Thymus (tissue), 11 donors: ENCODE data around the gene DGCR2. TPM values are rescaled to one million over a fixed set of nuclear protein-coding genes. Genes with fewer than 3 reads are reported as not detected.
"Not testable (repeated sequence)": the region's sequence is repeated elsewhere in the genome, so short reads cannot be mapped to it uniquely, and the experiment has no call there.

Experiments
- DNase-seq, 9 donors: peaks; one replicate each; pipeline ENCODE4 v3.0.0-alpha.2; 2013; ENCODE audit warnings: low spot score in 9 of 9, low read depth in 6 of 9, missing footprints in 1 of 9
- H3K27ac ChIP-seq, 2 donors: one replicate each; pipeline ENCODE4 v1.5.1; 2013; ENCODE audit warnings: control low read depth in 1 of 2, low read depth in 1 of 2, low read length in 1 of 2, mild to moderate bottlenecking in 1 of 2, moderate library complexity in 1 of 2
- H3K27me3 ChIP-seq, 2 donors: one replicate each; pipeline ENCODE4 v1.5.1; 2013; ENCODE audit warnings: low read length in 1 of 2; ENCODE audit not compliant: control insufficient read depth in 2 of 2, insufficient read depth in 1 of 2
- H3K36me3 ChIP-seq, 2 donors: one replicate each; pipeline ENCODE4 v1.5.1; 2013; ENCODE audit warnings: low read length in 1 of 2, mild to moderate bottlenecking in 1 of 2, moderate library complexity in 1 of 2; ENCODE audit not compliant: control insufficient read depth in 2 of 2, insufficient read depth in 2 of 2
- H3K4me1 ChIP-seq, 2 donors: one replicate each; pipeline ENCODE4 v1.5.1; 2013; ENCODE audit warnings: low read length in 2 of 2; ENCODE audit not compliant: control insufficient read depth in 2 of 2, insufficient read depth in 2 of 2
- H3K4me3 ChIP-seq, 2 donors: one replicate each; pipeline ENCODE4 v1.5.1; 2013; ENCODE audit warnings: low read length in 2 of 2, control low read depth in 1 of 2, mild to moderate bottlenecking in 1 of 2
- H3K9me3 ChIP-seq, 2 donors: one replicate each; pipeline ENCODE4 v1.5.1; 2013; ENCODE audit warnings: low read length in 1 of 2, mild to moderate bottlenecking in 1 of 2; ENCODE audit not compliant: control insufficient read depth in 2 of 2, insufficient read depth in 1 of 2
- WGBS: extraction: QIAGEN DNeasy Blood & Tissue Kit; methylation state at CpG from one replicate; pipeline ENCODE4 v1.1.7; 2013; 5-methylcytosine and 5-hydroxymethylcytosine counted together
- polyA plus RNA-seq: library from polyadenylated mRNA; stranded (reverse); fragments of 200-250 nt; gene quantifications from one replicate; pipeline ENCODE4 v1.2.3, GENCODE V29; 2013
- total RNA-seq: library from RNA; stranded (reverse); fragments of 120-200 nt; gene quantifications from one replicate; pipeline ENCODE4 v1.2.4, GENCODE V29; 2013
- donor health status: healthy.

DGCR2 gene
- total and polyA plus RNA-seq, 2 donors = 17.8 to 24.1 TPM

DNA sequence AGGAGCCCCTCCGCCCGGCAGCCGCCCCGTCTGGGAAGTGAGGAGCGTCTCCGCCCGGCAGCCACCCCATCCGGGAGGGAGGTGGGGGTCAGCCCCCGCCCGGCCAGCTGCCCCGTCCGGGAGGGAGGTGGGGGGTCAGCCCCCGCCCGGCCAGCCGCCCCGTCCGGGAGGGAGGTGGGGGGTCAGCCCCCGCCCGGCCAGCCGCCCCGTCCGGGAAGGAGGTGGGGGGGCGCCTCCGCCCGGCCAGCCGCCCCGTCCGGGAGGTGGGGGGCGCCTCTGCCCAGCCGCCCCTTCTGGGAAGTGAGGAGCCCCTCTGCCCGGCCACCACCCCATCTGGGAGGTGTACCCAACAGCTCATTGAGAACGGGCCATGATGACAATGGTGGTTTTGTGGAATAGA lies 37.6 kb downstream of the DGCR2 start:
- H3K36me3 ChIP-seq = peaks cover 34 to 37% of the 10 kb centered on the region in 2 donors
- not testable (repeated sequence) for H3K9me3 ChIP-seq, H3K27ac ChIP-seq, H3K27me3 ChIP-seq, H3K4me3 ChIP-seq, DNase-seq, H3K4me1 ChIP-seq
- 99% methylated on average over 22 of the region's 32 CpGs for WGBS

GRCh38 chr22:19084126-19084525 lies 38.1 kb downstream of the DGCR2 start:
- H3K27me3 ChIP-seq, H3K4me1 ChIP-seq, DNase-seq, H3K9me3 ChIP-seq, H3K27ac ChIP-seq, H3K4me3 ChIP-seq: not testable (repeated sequence)
- 98% methylated on average over 30 of the region's 30 CpGs for WGBS
- peaks cover 35 to 38% of the 10 kb centered on the region in 2 donors for H3K36me3 ChIP-seq

DNA sequence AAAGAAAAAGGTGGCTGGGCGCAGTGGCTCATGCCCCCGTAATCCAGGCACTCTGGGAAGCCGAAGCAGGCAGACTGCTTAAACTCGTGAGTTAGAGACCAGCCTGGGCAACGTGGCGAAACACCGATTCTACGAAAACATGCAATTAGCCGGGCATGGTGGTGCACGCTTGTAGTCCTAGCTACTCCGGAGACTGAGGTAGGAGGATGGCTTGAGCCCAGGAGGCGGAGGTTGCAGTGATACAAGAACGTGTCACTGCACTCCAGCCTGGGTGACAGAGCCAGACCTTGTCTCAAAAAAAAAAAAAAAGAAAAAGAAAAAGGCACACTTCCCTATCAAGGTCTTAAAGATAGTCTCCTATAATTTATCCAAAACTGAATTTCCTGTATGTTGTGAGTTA lies 39.4 kb downstream of the DGCR2 start:
- Histone ChIP-seq H3K4me3 (no peak overlapping the region), H3K27ac (no peak overlapping the region), H3K27me3 (no peaks in the 10 kb centered on the region), H3K4me1 (peaks cover 0 to 3% of the 10 kb centered on the region in 2 donors), H3K9me3 (no peaks in the 10 kb centered on the region), H3K36me3 (peaks cover 26 to 28% of the 10 kb centered on the region in 2 donors)
- DNase-seq = no peak
- 98% methylated on average over 13 of the region's 13 CpGs for WGBS

- peaks cover 21% of the 10 kb centered on the region in 2 donors for H3K36me3 ChIP-seq
- no peaks in the 10 kb centered on the region for H3K27me3 ChIP-seq
- no peaks in the 10 kb centered on the region for H3K9me3 ChIP-seq
- no peak overlapping the region for H3K27ac ChIP-seq
- peaks cover 0 to 3% of the 10 kb centered on the region in 2 donors for H3K4me1 ChIP-seq
- no peak for DNase-seq
- no peak overlapping the region for H3K4me3 ChIP-seq
- 94% methylated on average over 3 of the region's 3 CpGs for whole genome bisulfite sequencing
These were observed 40.1 kb downstream of the DGCR2 start for GRCh38 chr22:19082101-19082500.

- H3K36me3 ChIP-seq = peaks cover 14 to 15% of the 10 kb centered on the region in 2 donors
- H3K27me3 ChIP-seq = no peaks in the 10 kb centered on the region
- peaks cover 0 to 3% of the 10 kb centered on the region in 2 donors for H3K4me1 ChIP-seq
- no peak overlapping the region for H3K4me3 ChIP-seq
- no peak overlapping the region for H3K27ac ChIP-seq
- no peaks in the 10 kb centered on the region for H3K9me3 ChIP-seq
- WGBS = 96% methylated on average over 3 of the region's 3 CpGs
- DNase-seq = no peak
These were observed 40.9 kb downstream of the DGCR2 start for GRCh38 chr22:19081351-19081750.

GRCh38 chr22:19080853-19081252 lies 41.4 kb downstream of the DGCR2 start:
- DNase-seq = no peak
- 97% methylated on average over 3 of the region's 3 CpGs for WGBS
- Histone ChIP-seq H3K27me3 (no peaks in the 10 kb centered on the region), H3K4me3 (no peak overlapping the region), H3K4me1 (peaks cover 0 to 3% of the 10 kb centered on the region in 2 donors), H3K27ac (no peak overlapping the region), H3K9me3 (no peaks in the 10 kb centered on the region), H3K36me3 (peaks cover 14 to 15% of the 10 kb centered on the region in 2 donors)

GRCh38 chr22:19079691-19080090 lies 42.5 kb downstream of the DGCR2 start:
- no peak for DNase-seq
- Histone ChIP-seq H3K4me3 (no peak overlapping the region), H3K9me3 (no peaks in the 10 kb centered on the region), H3K27me3 (no peaks in the 10 kb centered on the region), H3K27ac (no peak overlapping the region), H3K4me1 (no peaks in the 10 kb centered on the region), H3K36me3 (peaks cover 11 to 14% of the 10 kb centered on the region in 2 donors)
- over 99% methylated on average over 4 of the region's 4 CpGs for WGBS

- Histone ChIP-seq H3K9me3 (no peaks in the 10 kb centered on the region), H3K4me3 (no peak overlapping the region), H3K4me1 (no peaks in the 10 kb centered on the region), H3K36me3 (peaks cover 12 to 18% of the 10 kb centered on the region in 2 donors), H3K27me3 (no peaks in the 10 kb centered on the region), H3K27ac (no peak overlapping the region)
- WGBS = 100% methylated on average over 1 of the region's 1 CpG
- no peak for DNase-seq
These were observed 46.8 kb downstream of the DGCR2 start for GRCh38 chr22:19075404-19075803.

GRCh38 chr22:19072853-19073252 lies 49.4 kb downstream of the DGCR2 start:
- H3K27me3 ChIP-seq, H3K4me1 ChIP-seq, DNase-seq, H3K9me3 ChIP-seq, H3K4me3 ChIP-seq, H3K27ac ChIP-seq: not testable (repeated sequence)
- H3K36me3 ChIP-seq = peaks cover 15 to 28% of the 10 kb centered on the region in 2 donors
